Chondrocyte (in vitro differentiated cells): Measurements from ENCODE around the gene TYW1B. TPM values are rescaled to one million over a fixed set of nuclear protein-coding genes. Genes with fewer than 3 reads are reported as not detected.
"Not testable (repeated sequence)": the region's sequence is repeated elsewhere in the genome, so short reads cannot be mapped to it uniquely, and the experiment has no call there.

Source experiments
- DNase-seq: peaks from one replicate; pipeline ENCODE4 v3.0.0; 2021; ENCODE audit warnings: mixed read lengths, low spot score
- H3K27ac Mint-ChIP-seq: one replicate; pipeline ENCODE4 v1.8.0; 2021; ENCODE audit warnings: mild to moderate bottlenecking, moderate library complexity, mixed read lengths; ENCODE audit not compliant: unreplicated experiment
- H3K27me3 Mint-ChIP-seq: 2 replicates; pipeline ENCODE4 v1.8.0; 2021; ENCODE audit warnings: low read depth, mixed read lengths
- H3K36me3 Mint-ChIP-seq: 2 replicates; pipeline ENCODE4 v1.8.0; 2021; ENCODE audit warnings: low read depth, mixed read lengths
- H3K4me1 Mint-ChIP-seq: 2 replicates; pipeline ENCODE4 v1.8.0; 2021; ENCODE audit warnings: low read depth, mild to moderate bottlenecking, mixed read lengths
- H3K4me3 Mint-ChIP-seq: one replicate; pipeline ENCODE4 v1.8.0; 2021; ENCODE audit warnings: mild to moderate bottlenecking, moderate library complexity, mixed read lengths; ENCODE audit not compliant: unreplicated experiment
- H3K9me3 Mint-ChIP-seq: 2 replicates; pipeline ENCODE4 v1.8.0; 2021; ENCODE audit warnings: low read depth, mixed read lengths
- total RNA-seq: library from RNA; stranded (reverse); gene quantifications from 3 replicates; pipeline ENCODE4 v1.2.1, GENCODE V29; 2021

TYW1B gene
- total RNA-seq, 1 donor from 2014 or later, result 1.2 TPM

- not testable (repeated sequence) for H3K4me1 Mint-ChIP-seq, H3K27me3 Mint-ChIP-seq, H3K27ac Mint-ChIP-seq, DNase-seq, H3K4me3 Mint-ChIP-seq
- H3K9me3 Mint-ChIP-seq, result peaks cover 13% of the 10 kb centered on the region
- H3K36me3 Mint-ChIP-seq, result peaks cover 15% of the 10 kb centered on the region
Observed at GRCh38 chr7:72743801-72744200, 84.2 kb downstream of the TYW1B start.

- not testable (repeated sequence) for H3K27me3 Mint-ChIP-seq, H3K4me1 Mint-ChIP-seq, H3K27ac Mint-ChIP-seq, DNase-seq, H3K4me3 Mint-ChIP-seq
- peaks cover 24% of the 10 kb centered on the region for H3K36me3 Mint-ChIP-seq
- peaks cover 20% of the 10 kb centered on the region for H3K9me3 Mint-ChIP-seq
Observed at GRCh38 chr7:72739716-72740115, 88.3 kb downstream of the TYW1B start.

GRCh38 chr7:72735855-72736254, 92.1 kb downstream of the TYW1B start:
- Mint-ChIP-seq H3K9me3 (peaks cover 29% of the 10 kb centered on the region), H3K36me3 (peaks cover 22% of the 10 kb centered on the region)
- H3K4me3 Mint-ChIP-seq, DNase-seq, H3K27me3 Mint-ChIP-seq, H3K4me1 Mint-ChIP-seq, H3K27ac Mint-ChIP-seq: not testable (repeated sequence)

GRCh38 chr7:72730815-72731214, 97.2 kb downstream of the TYW1B start:
- peaks cover 26% of the 10 kb centered on the region for H3K36me3 Mint-ChIP-seq
- not testable (repeated sequence) for H3K27ac Mint-ChIP-seq, H3K4me1 Mint-ChIP-seq, DNase-seq, H3K27me3 Mint-ChIP-seq, H3K4me3 Mint-ChIP-seq
- peaks cover 33% of the 10 kb centered on the region for H3K9me3 Mint-ChIP-seq

GRCh38 chr7:72730384-72730783, 97.6 kb downstream of the TYW1B start:
- H3K36me3 Mint-ChIP-seq, result peaks cover 29% of the 10 kb centered on the region
- not testable (repeated sequence) for H3K4me3 Mint-ChIP-seq, H3K27me3 Mint-ChIP-seq, DNase-seq, H3K4me1 Mint-ChIP-seq, H3K27ac Mint-ChIP-seq
- H3K9me3 Mint-ChIP-seq, result peaks cover 32% of the 10 kb centered on the region

- not testable (repeated sequence) for H3K4me1 Mint-ChIP-seq, H3K27ac Mint-ChIP-seq, H3K4me3 Mint-ChIP-seq, H3K27me3 Mint-ChIP-seq, DNase-seq
- H3K9me3 Mint-ChIP-seq, result peaks cover 26% of the 10 kb centered on the region
- H3K36me3 Mint-ChIP-seq, result peaks cover 22% of the 10 kb centered on the region
Observed at GRCh38 chr7:72729130-72729529, 98.9 kb downstream of the TYW1B start.

GRCh38 chr7:72722694-72723093, 105.3 kb downstream of the TYW1B start:
- H3K36me3 Mint-ChIP-seq, DNase-seq, H3K27me3 Mint-ChIP-seq, H3K4me1 Mint-ChIP-seq, H3K4me3 Mint-ChIP-seq, H3K27ac Mint-ChIP-seq, H3K9me3 Mint-ChIP-seq: not testable (repeated sequence)

- H3K4me3 Mint-ChIP-seq, H3K36me3 Mint-ChIP-seq, H3K9me3 Mint-ChIP-seq, H3K27ac Mint-ChIP-seq, DNase-seq, H3K4me1 Mint-ChIP-seq, H3K27me3 Mint-ChIP-seq: not testable (repeated sequence)
Observed at GRCh38 chr7:72720890-72721289, 107.1 kb downstream of the TYW1B start.

GRCh38 chr7:72717252-72717774, 110.7 kb downstream of the TYW1B start:
- H3K27me3 Mint-ChIP-seq, H3K36me3 Mint-ChIP-seq, H3K9me3 Mint-ChIP-seq, DNase-seq: not testable (repeated sequence)
- Mint-ChIP-seq H3K4me1 (peaks cover 10% of the 10 kb centered on the region), H3K4me3 (peak overlapping the region; percentile 16), H3K27ac (peak overlapping the region; percentile 82)

GRCh38 chr7:72711927-72712326, 116.1 kb downstream of the TYW1B start:
- not testable (repeated sequence) for H3K36me3 Mint-ChIP-seq, H3K4me3 Mint-ChIP-seq, H3K27ac Mint-ChIP-seq, H3K27me3 Mint-ChIP-seq, DNase-seq, H3K9me3 Mint-ChIP-seq
- peaks cover 33% of the 10 kb centered on the region for H3K4me1 Mint-ChIP-seq
